Gastrocnemius medialis (tissue), 4 donors: Measurements from ENCODE around the gene FYB1. TPM values are rescaled to one million over a fixed set of nuclear protein-coding genes. Genes with fewer than 3 reads are reported as not detected.

Experiments used
- ATAC-seq, 2 donors: fragments of 150-250 bp; one replicate each; pipeline ENCODE4 v1.9.1; 2016
- DNase-seq, 2 donors: peaks; one replicate each; pipeline ENCODE4 v3.0.0-alpha.2; 2019
- H3K27ac ChIP-seq, 4 donors: fragments of 200-600 bp; sonication (generic); 1 replicate in 1 of 4; 2 replicates in 3 of 4; pipeline ENCODE4 v1.5.1; 2016 to 2018; ENCODE audit warnings: mild to moderate bottlenecking in 2 of 4, moderate library complexity in 1 of 4
- H3K27me3 ChIP-seq, 3 donors: fragments of 200-600 bp; sonication (generic) in 2 of 3; 1 replicate in 1 of 3; 2 replicates in 2 of 3; pipeline versions ENCODE4 v1.5.1 to v1.6.0; 2016 to 2019; ENCODE audit warnings: mild to moderate bottlenecking in 1 of 3, moderate library complexity in 1 of 3
- H3K36me3 ChIP-seq, 2 donors: fragments of 200-600 bp; sonication (generic) in 1 of 2; one replicate each; pipeline ENCODE4 v1.5.1; 2017 to 2018
- H3K4me1 ChIP-seq, 2 donors: fragments of 200-600 bp; sonication (generic) in 1 of 2; one replicate each; pipeline ENCODE4 v1.5.1; 2016 to 2017; ENCODE audit warnings: mild to moderate bottlenecking in 2 of 2
- H3K4me3 ChIP-seq, 4 donors: fragments of 200-600 bp; sonication (generic) in 3 of 4; 1 replicate in 1 of 4; 2 replicates in 3 of 4; pipeline ENCODE4 v1.5.1; 2016 to 2019; ENCODE audit warnings: mild to moderate bottlenecking in 2 of 4
- H3K9me3 ChIP-seq, 3 donors: fragments of 200-600 bp; sonication (generic) in 2 of 3; 1 replicate in 1 of 3; 2 replicates in 2 of 3; pipeline ENCODE4 v1.5.1; 2016 to 2019
- CTCF ChIP-seq, 5 experiments: fragments of 450-650 bp in 3 of 5; fragments of 200-600 bp in 2 of 5; sonication (generic) in 2 of 5; IDR thresholded peaks in 4 of 5; conservative IDR thresholded peaks in 1 of 5; 1 replicate in 4 of 5; 2 replicates in 1 of 5; pipeline ENCODE4 v1.5.1; 2016 to 2019; ENCODE audit warnings: antibody characterized with exemption in 5 of 5, mild to moderate bottlenecking in 3 of 5, moderate library complexity in 3 of 5
- POLR2A ChIP-seq, 2 donors: fragments of 450-650 bp; IDR thresholded peaks; one replicate each; pipeline ENCODE4 v1.6.1; 2017; ENCODE audit warnings: antibody characterized with exemption in 2 of 2, mild to moderate bottlenecking in 2 of 2, moderate library complexity in 2 of 2
- in situ Hi-C, 4 donors: fragments of 200-750 bp; cut with MboI; loops; one replicate each; pipeline versions ENCODE4 v1.15.0 to v1.8.0; 2017; ENCODE audit warnings: low sequenced_read_pairs in 4 of 4
- intact Hi-C: fragments of 100-400 bp; cut with DNase I; formaldehyde crosslinking; loops from one replicate; pipeline ENCODE4 v1.15.1; 2023; ENCODE audit warnings: low total_unique reads
- total RNA-seq, 4 donors: library from RNA; depleted of rRNA; stranded (reverse); fragments of >200 nt; gene quantifications; one replicate each; pipeline versions ENCODE4 v1.1.0 to v1.2.3, GENCODE V29; 2016

The FYB1 gene
- total RNA-seq, 4 donors from 2014 or later = 1.1 to 5.6 (median 2.6) TPM

- no peak for DNase-seq
- in situ Hi-C loops = loop anchor here (5.0 to 25.0 kb wide), 6 partner anchors 66 to 359 kb away; no protein-coding TSS in a partner anchor
- ATAC-seq = no peak
- Histone ChIP-seq H3K36me3 (no peaks in the 10 kb centered on the region), H3K9me3 (no peaks in the 10 kb centered on the region), H3K4me1 (peaks cover 16 to 19% of the 10 kb centered on the region in 2 donors), H3K27me3 (no peaks in the 10 kb centered on the region), H3K4me3 (no peak overlapping the region), H3K27ac (no peak overlapping the region)
- intact Hi-C loops = loop anchor here (2.0 kb wide), 2 partner anchors 329 to 355 kb away; no protein-coding TSS in a partner anchor
- TF ChIP-seq CTCF (IDR thresholded peaks at IDR 0.05 in 4 of 5, conservative IDR thresholded peaks at IDR 0.05 in 1 of 5) (no peak), POLR2A (IDR thresholded peaks at IDR 0.05) (no peak)
Measured at GRCh38 chr5:39215857-39216256, 3.5 kb downstream of the FYB1 start.

- ATAC-seq = no peak
- Histone ChIP-seq H3K27me3 (no peaks in the 10 kb centered on the region), H3K36me3 (no peaks in the 10 kb centered on the region), H3K9me3 (no peaks in the 10 kb centered on the region), H3K4me3 (no peak overlapping the region), H3K27ac (no peak overlapping the region), H3K4me1 (peaks cover 16 to 19% of the 10 kb centered on the region in 2 donors)
- no peak for DNase-seq
- no peak for TF ChIP-seq CTCF (IDR thresholded peaks at IDR 0.05 in 4 of 5, conservative IDR thresholded peaks at IDR 0.05 in 1 of 5)
- no peak for TF ChIP-seq POLR2A (IDR thresholded peaks at IDR 0.05)
- intact Hi-C loops (no loop called here), in situ Hi-C loops (loop anchor here (5.0 to 25.0 kb wide), 6 partner anchors 67 to 360 kb away; no protein-coding TSS in a partner anchor)
Measured at GRCh38 chr5:39214912-39215709, 4.3 kb downstream of the FYB1 start.

GRCh38 chr5:39213447-39214207 is 5.7 kb downstream of the FYB1 start:
- H3K4me1 ChIP-seq = peaks cover 6 to 7% of the 10 kb centered on the region in 2 donors
- H3K9me3 ChIP-seq = no peaks in the 10 kb centered on the region
- in situ Hi-C loops = loop anchor here (10.0 to 25.0 kb wide), 5 partner anchors 71 to 361 kb away; no protein-coding TSS in a partner anchor
- H3K36me3 ChIP-seq = no peaks in the 10 kb centered on the region
- no peak overlapping the region for H3K4me3 ChIP-seq
- no peak for ATAC-seq
- TF ChIP-seq CTCF (IDR thresholded peaks at IDR 0.05 in 4 of 5, conservative IDR thresholded peaks at IDR 0.05 in 1 of 5) (no peak), POLR2A (IDR thresholded peaks at IDR 0.05) (no peak)
- intact Hi-C loops = no loop called here
- H3K27me3 ChIP-seq = no peaks in the 10 kb centered on the region
- no peak for DNase-seq
- H3K27ac ChIP-seq = no peak overlapping the region

- intact Hi-C loops (no loop called here), in situ Hi-C loops (loop anchor here (10.0 to 25.0 kb wide), 5 partner anchors 73 to 363 kb away; no protein-coding TSS in a partner anchor)
- Histone ChIP-seq H3K9me3 (no peaks in the 10 kb centered on the region), H3K4me1 (no peaks in the 10 kb centered on the region), H3K36me3 (no peaks in the 10 kb centered on the region), H3K27me3 (no peaks in the 10 kb centered on the region), H3K27ac (no peak overlapping the region), H3K4me3 (no peak overlapping the region)
- no peak for DNase-seq
- TF ChIP-seq CTCF (IDR thresholded peaks at IDR 0.05 in 4 of 5, conservative IDR thresholded peaks at IDR 0.05 in 1 of 5) (no peak), POLR2A (IDR thresholded peaks at IDR 0.05) (no peak)
- ATAC-seq = no peak
Measured at GRCh38 chr5:39211773-39212172, 7.6 kb downstream of the FYB1 start.
